HG03064 (cell line): ENCODE measurements around the gene RPA1.
"Not testable (repeated sequence)": the region's sequence is repeated elsewhere in the genome, so short reads cannot be mapped to it uniquely, and the experiment has no call there.

Experiments used
- ATAC-seq: cut with Tn5 transposase; IDR thresholded peaks from one replicate; pipeline ENCODE4 v1.9.1; 2021; ENCODE audit warnings: low read depth; ENCODE audit not compliant: unreplicated experiment

Gene RPA1

GRCh38 chr17:1872976-1873375 lies 43.2 kb downstream of the RPA1 start:
- ATAC-seq, result no peak

GRCh38 chr17:1873418-1873817 lies 43.6 kb downstream of the RPA1 start:
- no peak for ATAC-seq

GRCh38 chr17:1875597-1875996 lies 45.8 kb downstream of the RPA1 start:
- no peak for ATAC-seq

- no peak for ATAC-seq
Measured at GRCh38 chr17:1878419-1879121, 48.8 kb downstream of the RPA1 start.

GRCh38 chr17:1880851-1881630 lies 51.2 kb downstream of the RPA1 start:
- ATAC-seq, result no peak

GRCh38 chr17:1882836-1883235 lies 53.0 kb downstream of the RPA1 start:
- no peak for ATAC-seq

- no peak for ATAC-seq
Measured at GRCh38 chr17:1883536-1883935, 53.7 kb downstream of the RPA1 start.

- ATAC-seq, result no peak
Measured at GRCh38 chr17:1888741-1889140, 58.9 kb downstream of the RPA1 start.

- no peak for ATAC-seq
Measured at GRCh38 chr17:1890758-1891450, 61.1 kb downstream of the RPA1 start.

- ATAC-seq, result no peak
Measured at GRCh38 chr17:1894753-1895339, 65.0 kb downstream of the RPA1 start.

GRCh38 chr17:1895479-1895878 lies 65.7 kb downstream of the RPA1 start:
- not testable (repeated sequence) for ATAC-seq

GRCh38 chr17:1896243-1897104 lies 66.7 kb downstream of the RPA1 start:
- no peak for ATAC-seq

GRCh38 chr17:1897105-1897656 lies 67.4 kb downstream of the RPA1 start:
- ATAC-seq, result no peak

- no peak for ATAC-seq
Measured at GRCh38 chr17:1898332-1898731, 68.5 kb downstream of the RPA1 start.

GRCh38 chr17:1898872-1899271 lies 69.1 kb downstream of the RPA1 start:
- ATAC-seq, result no peak

GRCh38 chr17:1899403-1900000 lies 69.7 kb downstream of the RPA1 start:
- no peak for ATAC-seq

GRCh38 chr17:1904273-1905182 lies 74.7 kb downstream of the RPA1 start:
- ATAC-seq, result no peak

GRCh38 chr17:1905190-1905913 lies 75.5 kb downstream of the RPA1 start:
- no peak for ATAC-seq
